HEK293 (cell line): Measurements from ENCODE around the gene PKLR.

Experiments used
- CTCF ChIA-PET: fragments of 350-600 bp; formaldehyde crosslinking; extraction: SDS; loops from one replicate; lab custom pipeline; 2021; ENCODE audit warnings: antibody characterized with exemption; lab: Yijun Ruan, JAX
- POLR2A ChIA-PET: fragments of 300-600 bp; formaldehyde crosslinking; extraction: SDS; loops from one replicate; lab custom pipeline; 2020; ENCODE audit warnings: antibody characterized with exemption, inconsistent platforms; lab: Yijun Ruan, JAX
- H3K27ac ChIP-seq: fragments of 200-500 bp; sonication (Bioruptor generic); 2 replicates; pipeline ENCODE4 v1.5.1; 2014; ENCODE audit warnings: low read depth, low read length, control low read depth, inconsistent platforms; ENCODE audit errors: extremely low read depth
- H3K36me3 ChIP-seq, 2 experiments: fragments of 200-500 bp in 1 of 2; sonication (Bioruptor generic) in 1 of 2; 1 replicate in 1 of 2; 2 replicates in 1 of 2; pipeline ENCODE4 v1.5.1; 2014 to 2017; ENCODE audit warnings: inconsistent platforms in 2 of 2, low read length in 2 of 2; ENCODE audit not compliant: control insufficient read depth in 2 of 2, insufficient read depth in 1 of 2
- H3K4me1 ChIP-seq: fragments of 200-500 bp; sonication (Bioruptor generic); 2 replicates; pipeline ENCODE4 v1.5.1; 2014; ENCODE audit warnings: mild to moderate bottlenecking, low read length, inconsistent platforms; ENCODE audit not compliant: control insufficient read depth, insufficient read depth
- H3K4me3 ChIP-seq: 2 replicates; pipeline ENCODE4 v1.5.1; 2011; ENCODE audit warnings: low read depth, mild to moderate bottlenecking, control low read depth, low read length, moderate library complexity
- H3K9me3 ChIP-seq: fragments of 200-500 bp; sonication (Bioruptor generic); 2 replicates; pipeline ENCODE4 v1.5.1; 2014; ENCODE audit warnings: low read depth, low read length, inconsistent platforms; ENCODE audit not compliant: control insufficient read depth, insufficient read depth
- GLIS1 ChIP-seq: fragments of 450-650 bp; formaldehyde crosslinking; IDR thresholded peaks from 2 replicates; pipeline ENCODE4 v1.5.1; 2016; ENCODE audit warnings: missing biosample characterization, missing genetic modification characterization
- KLF9 ChIP-seq: fragments of 450-650 bp; formaldehyde crosslinking; IDR thresholded peaks from 2 replicates; pipeline ENCODE4 v1.5.1; 2016; ENCODE audit warnings: missing biosample characterization, missing genetic modification characterization, low read depth
- MEIS1 ChIP-seq: sonication (generic); formaldehyde crosslinking; IDR thresholded peaks from 2 replicates; pipeline ENCODE4 v1.8.1; 2022; ENCODE audit warnings: missing genetic modification reagents, mild to moderate bottlenecking, borderline replicate concordance
- YY2 ChIP-seq: fragments of 450-650 bp; formaldehyde crosslinking; IDR thresholded peaks from 2 replicates; pipeline ENCODE4 v1.5.1; 2016; ENCODE audit warnings: missing biosample characterization, missing genetic modification characterization
- ZFP37 ChIP-seq: fragments of 450-650 bp; formaldehyde crosslinking; IDR thresholded peaks from 2 replicates; pipeline ENCODE4 v1.5.1; 2016; ENCODE audit warnings: missing biosample characterization, missing genetic modification characterization
- ZIC2 ChIP-seq: fragments of 450-650 bp; formaldehyde crosslinking; IDR thresholded peaks from 2 replicates; pipeline ENCODE4 v1.5.1; 2016; ENCODE audit warnings: missing biosample characterization, missing genetic modification characterization
- ZNF10 ChIP-seq: fragments of 450-650 bp; formaldehyde crosslinking; IDR thresholded peaks from 2 replicates; pipeline ENCODE4 v1.5.1; 2017; ENCODE audit warnings: missing biosample characterization, missing genetic modification characterization
- ZNF112 ChIP-seq: fragments of 450-650 bp; formaldehyde crosslinking; IDR thresholded peaks from 2 replicates; pipeline ENCODE4 v1.5.0; 2017; ENCODE audit warnings: missing biosample characterization, missing genetic modification characterization
- ZNF133 ChIP-seq: fragments of 450-650 bp; formaldehyde crosslinking; IDR thresholded peaks from 2 replicates; pipeline ENCODE4 v1.5.1; 2016; ENCODE audit warnings: missing biosample characterization, missing genetic modification characterization
- ZNF148 ChIP-seq: fragments of 450-650 bp; formaldehyde crosslinking; IDR thresholded peaks from 2 replicates; pipeline ENCODE4 v1.5.0; 2017; ENCODE audit warnings: missing biosample characterization, missing genetic modification characterization, borderline replicate concordance
- ZNF155 ChIP-seq: fragments of 450-650 bp; formaldehyde crosslinking; IDR thresholded peaks from 2 replicates; pipeline ENCODE4 v1.5.1; 2016; ENCODE audit warnings: missing biosample characterization, missing genetic modification characterization
- ZNF2 ChIP-seq: fragments of 450-650 bp; formaldehyde crosslinking; IDR thresholded peaks from 2 replicates; pipeline ENCODE4 v1.5.1; 2016; ENCODE audit warnings: missing biosample characterization, missing genetic modification characterization
- ZNF366 ChIP-seq: fragments of 450-650 bp; formaldehyde crosslinking; conservative IDR thresholded peaks from 2 replicates; pipeline ENCODE4 v1.5.1; 2016; ENCODE audit warnings: missing biosample characterization, missing genetic modification characterization
- ZNF394 ChIP-seq: fragments of 450-650 bp; formaldehyde crosslinking; IDR thresholded peaks from 2 replicates; pipeline ENCODE4 v1.5.1; 2016; ENCODE audit warnings: missing biosample characterization, missing genetic modification characterization, mild to moderate bottlenecking, moderate library complexity, borderline replicate concordance
- ZNF623 ChIP-seq: fragments of 450-650 bp; formaldehyde crosslinking; IDR thresholded peaks from 2 replicates; pipeline ENCODE4 v1.5.1; 2016; ENCODE audit warnings: missing biosample characterization, missing genetic modification characterization
- ZNF677 ChIP-seq: fragments of 450-650 bp; IDR thresholded peaks from 2 replicates; pipeline ENCODE4 v1.5.0; 2018; ENCODE audit warnings: missing biosample characterization, mild to moderate bottlenecking, missing genetic modification characterization, moderate library complexity
- ZSCAN18 ChIP-seq: fragments of 450-650 bp; formaldehyde crosslinking; IDR thresholded peaks from 2 replicates; pipeline ENCODE4 v1.5.1; 2016; ENCODE audit warnings: missing biosample characterization, missing genetic modification characterization
- TF ChIP-seq, protein P1 (sequence below): fragments of 450-650 bp; formaldehyde crosslinking; IDR thresholded peaks from 2 replicates; pipeline ENCODE4 v1.5.1; 2017; ENCODE audit warnings: missing biosample characterization, missing genetic modification characterization
- TF ChIP-seq, protein P2 (sequence below): fragments of 450-650 bp; formaldehyde crosslinking; conservative IDR thresholded peaks from 2 replicates; pipeline ENCODE4 v1.5.1; 2016; ENCODE audit warnings: low read depth, missing biosample characterization, missing genetic modification characterization

The PKLR gene

DNA sequence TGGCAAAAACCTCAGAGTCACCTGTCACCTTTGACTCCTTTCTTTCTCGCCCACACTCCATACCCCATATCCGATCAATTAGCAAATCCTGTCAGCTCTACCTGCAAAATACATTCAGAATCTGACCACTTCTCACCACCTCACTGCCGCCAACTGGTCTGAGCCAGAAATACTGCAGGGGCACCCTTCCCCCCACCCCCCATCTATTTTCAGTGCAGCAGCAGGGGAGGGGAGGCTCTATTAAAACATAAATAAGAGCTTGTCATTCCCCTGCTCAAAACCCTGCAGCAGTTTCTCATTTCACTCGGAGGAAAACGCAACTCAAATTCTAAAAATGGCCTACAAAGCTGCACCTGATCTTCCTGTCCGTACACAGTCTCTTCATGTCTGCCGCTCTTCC is 3.9 kb downstream of the PKLR start:
- Histone ChIP-seq H3K4me3 (no peak overlapping the region), H3K4me1 (no peaks in the 10 kb centered on the region), H3K27ac (no peak overlapping the region), H3K36me3 (no peaks in the 10 kb centered on the region), H3K9me3 (no peaks in the 10 kb centered on the region)
- ChIA-PET CTCF (no interaction called here), POLR2A (interaction anchor here (0.6 kb wide), 1 partner anchor 35 kb away, joined by 3 read pairs; the partner anchor contains the start of gene SCAMP3)
- TF ChIP-seq, protein P1, sequence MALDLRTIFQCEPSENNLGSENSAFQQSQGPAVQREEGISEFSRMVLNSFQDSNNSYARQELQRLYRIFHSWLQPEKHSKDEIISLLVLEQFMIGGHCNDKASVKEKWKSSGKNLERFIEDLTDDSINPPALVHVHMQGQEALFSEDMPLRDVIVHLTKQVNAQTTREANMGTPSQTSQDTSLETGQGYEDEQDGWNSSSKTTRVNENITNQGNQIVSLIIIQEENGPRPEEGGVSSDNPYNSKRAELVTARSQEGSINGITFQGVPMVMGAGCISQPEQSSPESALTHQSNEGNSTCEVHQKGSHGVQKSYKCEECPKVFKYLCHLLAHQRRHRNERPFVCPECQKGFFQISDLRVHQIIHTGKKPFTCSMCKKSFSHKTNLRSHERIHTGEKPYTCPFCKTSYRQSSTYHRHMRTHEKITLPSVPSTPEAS, result no peak
- TF ChIP-seq ZNF10 (tag by site-specific recombination) (no peak), YY2 (tag by site-specific recombination) (no peak), GLIS1 (tag by site-specific recombination) (no peak), ZNF623 (tag by site-specific recombination) (no peak), ZSCAN18 (tag by site-specific recombination) (no peak), KLF9 (tag by site-specific recombination) (no peak)

- Histone ChIP-seq H3K4me3 (no peak overlapping the region), H3K9me3 (no peaks in the 10 kb centered on the region), H3K27ac (no peak overlapping the region), H3K36me3 (no peaks in the 10 kb centered on the region), H3K4me1 (no peaks in the 10 kb centered on the region)
- POLR2A ChIA-PET, result no interaction called here
- TF ChIP-seq ZNF677 (peak; percentile 69), MEIS1 (no peak), ZNF394 (tag by site-specific recombination) (no peak)
- CTCF ChIA-PET, result interaction anchor here (0.6 to 1.2 kb wide), 2 partner anchors 11 to 19 kb away, joined by 3 to 4 read pairs; no protein-coding TSS in a partner anchor
Observed at GRCh38 chr1:155296661-155297060, 4.6 kb downstream of the PKLR start.

- H3K4me1 ChIP-seq, result no peaks in the 10 kb centered on the region
- H3K36me3 ChIP-seq, result no peaks in the 10 kb centered on the region
- CTCF ChIA-PET, result interaction anchor here (1.2 kb wide), 1 partner anchor 12 kb away, joined by 4 read pairs; no protein-coding TSS in a partner anchor
- H3K9me3 ChIP-seq, result no peaks in the 10 kb centered on the region
- TF ChIP-seq ZNF155 (tag by site-specific recombination) (no peak), ZNF148 (tag by site-specific recombination) (no peak), ZNF133 (tag by site-specific recombination) (no peak), ZNF366 (tag by site-specific recombination) (no peak), MEIS1 (no peak), ZFP37 (tag by site-specific recombination) (no peak), ZIC2 (tag by site-specific recombination) (no peak), ZNF10 (tag by site-specific recombination) (no peak), ZNF2 (tag by site-specific recombination) (no peak), ZNF112 (tag by site-specific recombination) (no peak)
- TF ChIP-seq, protein P2, sequence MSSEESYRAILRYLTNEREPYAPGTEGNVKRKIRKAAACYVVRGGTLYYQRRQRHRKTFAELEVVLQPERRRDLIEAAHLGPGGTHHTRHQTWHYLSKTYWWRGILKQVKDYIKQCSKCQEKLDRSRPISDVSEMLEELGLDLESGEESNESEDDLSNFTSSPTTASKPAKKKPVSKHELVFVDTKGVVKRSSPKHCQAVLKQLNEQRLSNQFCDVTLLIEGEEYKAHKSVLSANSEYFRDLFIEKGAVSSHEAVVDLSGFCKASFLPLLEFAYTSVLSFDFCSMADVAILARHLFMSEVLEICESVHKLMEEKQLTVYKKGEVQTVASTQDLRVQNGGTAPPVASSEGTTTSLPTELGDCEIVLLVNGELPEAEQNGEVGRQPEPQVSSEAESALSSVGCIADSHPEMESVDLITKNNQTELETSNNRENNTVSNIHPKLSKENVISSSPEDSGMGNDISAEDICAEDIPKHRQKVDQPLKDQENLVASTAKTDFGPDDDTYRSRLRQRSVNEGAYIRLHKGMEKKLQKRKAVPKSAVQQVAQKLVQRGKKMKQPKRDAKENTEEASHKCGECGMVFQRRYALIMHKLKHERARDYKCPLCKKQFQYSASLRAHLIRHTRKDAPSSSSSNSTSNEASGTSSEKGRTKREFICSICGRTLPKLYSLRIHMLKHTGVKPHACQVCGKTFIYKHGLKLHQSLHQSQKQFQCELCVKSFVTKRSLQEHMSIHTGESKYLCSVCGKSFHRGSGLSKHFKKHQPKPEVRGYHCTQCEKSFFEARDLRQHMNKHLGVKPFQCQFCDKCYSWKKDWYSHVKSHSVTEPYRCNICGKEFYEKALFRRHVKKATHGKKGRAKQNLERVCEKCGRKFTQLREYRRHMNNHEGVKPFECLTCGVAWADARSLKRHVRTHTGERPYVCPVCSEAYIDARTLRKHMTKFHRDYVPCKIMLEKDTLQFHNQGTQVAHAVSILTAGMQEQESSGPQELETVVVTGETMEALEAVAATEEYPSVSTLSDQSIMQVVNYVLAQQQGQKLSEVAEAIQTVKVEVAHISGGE (tag by site-specific recombination), result no peak
- H3K27ac ChIP-seq, result no peak overlapping the region
- no peak overlapping the region for H3K4me3 ChIP-seq
- POLR2A ChIA-PET, result interaction anchor here (0.6 kb wide), 1 partner anchor 28 kb away, joined by 3 read pairs; no protein-coding TSS in a partner anchor
Observed at GRCh38 chr1:155295942-155296267, 5.3 kb downstream of the PKLR start.
